RWPE2 (cell line): Measurements from ENCODE around the gene KPTN.
A peak's percentile ranks its signal among the peaks of the same experiment; 100 is the strongest.

Experiments used
- ATAC-seq: fragments of 200-7000 bp; cut with Tn5 transposase; 3 replicates; pipeline ENCODE4 v1.9.1; 2021; ENCODE audit warnings: low read depth
- DNase-seq: peaks from one replicate; pipeline ENCODE4 v3.0.0-alpha.2; 2020; ENCODE audit warnings: low spot score
- H3K27ac ChIP-seq: fragments of 450-650 bp; 2 replicates; pipeline ENCODE4 v1.5.1; 2017; ENCODE audit warnings: mild to moderate bottlenecking; ENCODE audit not compliant: poor library complexity, severe bottlenecking
- H3K27me3 ChIP-seq: fragments of 250-450 bp; sonication (Bioruptor Pico); 2 replicates; pipeline ENCODE4 v1.5.1; 2021; ENCODE audit warnings: mild to moderate bottlenecking, moderate library complexity; ENCODE audit not compliant: insufficient read depth, poor library complexity, severe bottlenecking
- H3K36me3 ChIP-seq: fragments of 250-450 bp; sonication (Bioruptor Pico); 2 replicates; pipeline ENCODE4 v1.5.1; 2020; ENCODE audit warnings: low read depth, mild to moderate bottlenecking, moderate library complexity
- H3K4me1 ChIP-seq: fragments of 250-450 bp; sonication (Bioruptor Pico); 2 replicates; pipeline ENCODE4 v1.5.1; 2021; ENCODE audit warnings: mild to moderate bottlenecking, moderate library complexity; ENCODE audit not compliant: insufficient read depth, poor library complexity, severe bottlenecking
- H3K4me3 ChIP-seq: fragments of 250-450 bp; sonication (Bioruptor Pico); 2 replicates; pipeline ENCODE4 v1.5.1; 2021; ENCODE audit warnings: mild to moderate bottlenecking, moderate library complexity; ENCODE audit not compliant: severe bottlenecking
- H3K9me3 ChIP-seq: fragments of 250-450 bp; sonication (Bioruptor Pico); 2 replicates; pipeline ENCODE4 v1.5.1; 2021; ENCODE audit warnings: mild to moderate bottlenecking, moderate library complexity; ENCODE audit not compliant: severe bottlenecking
- CTCF ChIP-seq: fragments of 450-650 bp; IDR thresholded peaks from one replicate; pipeline ENCODE4 v1.5.1; 2017; ENCODE audit warnings: mild to moderate bottlenecking, moderate library complexity; ENCODE audit not compliant: poor library complexity, severe bottlenecking

Gene KPTN

GRCh38 chr19:47512183-47512947 is 28.3 kb upstream of the KPTN start:
- H3K9me3 ChIP-seq = no peaks in the 10 kb centered on the region
- H3K27me3 ChIP-seq = no peaks in the 10 kb centered on the region
- H3K4me1 ChIP-seq = peaks cover 28% of the 10 kb centered on the region
- H3K27ac ChIP-seq = peak overlapping the region; percentile 70
- no peak for ATAC-seq
- no peak for DNase-seq
- no peak for TF ChIP-seq CTCF
- peaks cover 4% of the 10 kb centered on the region; the same call in 1 of the 2 replicates for H3K36me3 ChIP-seq
- peak overlapping the region; percentile 7 for H3K4me3 ChIP-seq

- H3K27me3 ChIP-seq = no peaks in the 10 kb centered on the region
- no peak for ATAC-seq
- no peak overlapping the region for H3K4me3 ChIP-seq
- peak overlapping the region; percentile 70 for H3K27ac ChIP-seq
- no peaks in the 10 kb centered on the region for H3K9me3 ChIP-seq
- no peak for TF ChIP-seq CTCF
- peaks cover 28% of the 10 kb centered on the region for H3K4me1 ChIP-seq
- peaks cover 7% of the 10 kb centered on the region; the same call in 1 of the 2 replicates for H3K36me3 ChIP-seq
- no peak for DNase-seq
These were observed 27.7 kb upstream of the KPTN start for GRCh38 chr19:47511681-47512080.

GRCh38 chr19:47511128-47511517 is 27.1 kb upstream of the KPTN start:
- Histone ChIP-seq H3K36me3 (peaks cover 10% of the 10 kb centered on the region; the same call in 1 of the 2 replicates), H3K9me3 (no peaks in the 10 kb centered on the region), H3K27ac (peak overlapping the region; percentile 70), H3K4me1 (peaks cover 28% of the 10 kb centered on the region), H3K27me3 (no peaks in the 10 kb centered on the region), H3K4me3 (no peak overlapping the region)
- no peak for DNase-seq
- ATAC-seq = no peak
- no peak for TF ChIP-seq CTCF

GRCh38 chr19:47510516-47511127 is 26.6 kb upstream of the KPTN start:
- no peak overlapping the region for H3K4me3 ChIP-seq
- H3K4me1 ChIP-seq = peaks cover 28% of the 10 kb centered on the region
- no peak for ATAC-seq
- no peaks in the 10 kb centered on the region for H3K27me3 ChIP-seq
- H3K27ac ChIP-seq = peak overlapping the region; percentile 70
- no peak for TF ChIP-seq CTCF
- no peaks in the 10 kb centered on the region for H3K9me3 ChIP-seq
- H3K36me3 ChIP-seq = peaks cover 11% of the 10 kb centered on the region; the same call in 1 of the 2 replicates
- DNase-seq = no peak

- peak overlapping the region; percentile 70 for H3K27ac ChIP-seq
- H3K4me3 ChIP-seq = no peak overlapping the region
- no peaks in the 10 kb centered on the region for H3K9me3 ChIP-seq
- H3K27me3 ChIP-seq = no peaks in the 10 kb centered on the region
- DNase-seq (no peak), ATAC-seq (peak; percentile 71)
- H3K36me3 ChIP-seq = peaks cover 11% of the 10 kb centered on the region; the same call in 1 of the 2 replicates
- H3K4me1 ChIP-seq = peaks cover 28% of the 10 kb centered on the region
- no peak for TF ChIP-seq CTCF
These were observed 26.0 kb upstream of the KPTN start for GRCh38 chr19:47509973-47510372.
